ENCODE results near the gene AK5.

AK5 gene, protein sequence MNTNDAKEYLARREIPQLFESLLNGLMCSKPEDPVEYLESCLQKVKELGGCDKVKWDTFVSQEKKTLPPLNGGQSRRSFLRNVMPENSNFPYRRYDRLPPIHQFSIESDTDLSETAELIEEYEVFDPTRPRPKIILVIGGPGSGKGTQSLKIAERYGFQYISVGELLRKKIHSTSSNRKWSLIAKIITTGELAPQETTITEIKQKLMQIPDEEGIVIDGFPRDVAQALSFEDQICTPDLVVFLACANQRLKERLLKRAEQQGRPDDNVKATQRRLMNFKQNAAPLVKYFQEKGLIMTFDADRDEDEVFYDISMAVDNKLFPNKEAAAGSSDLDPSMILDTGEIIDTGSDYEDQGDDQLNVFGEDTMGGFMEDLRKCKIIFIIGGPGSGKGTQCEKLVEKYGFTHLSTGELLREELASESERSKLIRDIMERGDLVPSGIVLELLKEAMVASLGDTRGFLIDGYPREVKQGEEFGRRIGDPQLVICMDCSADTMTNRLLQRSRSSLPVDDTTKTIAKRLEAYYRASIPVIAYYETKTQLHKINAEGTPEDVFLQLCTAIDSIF

DNA sequence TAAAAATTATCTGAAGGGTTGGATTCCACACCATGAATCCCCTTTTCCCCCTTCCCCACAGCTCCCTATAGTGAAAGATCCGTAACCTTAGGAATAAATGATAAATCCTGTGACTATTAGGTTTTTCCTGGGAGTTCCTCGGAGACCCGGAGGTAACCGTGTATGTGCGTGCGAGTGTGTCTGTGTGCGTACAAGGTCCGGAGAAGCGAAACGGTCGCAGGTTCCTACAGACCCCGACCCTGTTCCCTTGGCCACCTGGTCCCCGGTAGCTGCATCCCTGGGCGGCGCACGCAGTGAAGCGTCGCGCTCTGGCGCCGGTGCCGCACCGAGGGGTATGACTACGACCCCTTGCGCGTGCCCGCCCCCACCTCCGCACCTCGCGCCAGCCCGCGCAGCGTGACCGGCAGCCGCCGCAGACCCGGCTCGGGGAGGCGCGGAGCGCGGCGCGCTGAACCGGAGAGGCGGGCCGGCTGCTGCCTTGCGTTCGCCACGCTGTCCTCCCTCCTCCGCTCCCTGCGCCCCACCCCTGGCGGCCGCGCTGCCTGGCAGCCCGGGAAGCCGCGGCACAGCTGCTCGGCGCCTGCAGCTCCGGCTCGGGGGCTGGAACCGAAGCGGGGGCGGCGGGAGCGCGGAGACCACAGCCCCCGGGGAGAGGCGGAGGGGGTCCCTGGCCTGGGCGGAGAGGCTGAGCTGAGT, at the start of gene AK5:
Gene AK5, plus strand, starts transcription at position 529 of the 696 bp plus-strand sequence. CDS start 295 bp downstream, outside the sequence.
- DNase-seq: peak; percentile 12 to 46

DNA sequence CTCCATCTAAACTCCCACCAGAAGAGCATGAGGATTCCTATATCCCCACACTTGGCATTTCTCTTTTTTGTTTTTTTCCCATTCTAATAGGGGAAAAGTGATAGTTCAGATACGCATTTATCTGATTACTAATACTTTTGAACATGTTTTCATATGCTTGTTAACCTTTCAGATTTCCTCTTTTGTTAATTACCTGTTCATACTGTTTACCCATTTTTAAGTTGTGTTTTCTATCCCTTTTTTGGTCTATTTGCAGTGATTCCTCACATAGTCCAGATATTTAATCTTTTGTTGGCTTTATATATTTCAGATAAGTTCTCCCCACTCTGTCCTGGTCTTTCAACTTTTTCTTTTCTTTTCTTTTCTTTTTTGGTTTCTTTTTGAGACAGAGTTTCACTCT, 49.0 kb upstream of the AK5 start:
- DNase-seq: no peak

DNA sequence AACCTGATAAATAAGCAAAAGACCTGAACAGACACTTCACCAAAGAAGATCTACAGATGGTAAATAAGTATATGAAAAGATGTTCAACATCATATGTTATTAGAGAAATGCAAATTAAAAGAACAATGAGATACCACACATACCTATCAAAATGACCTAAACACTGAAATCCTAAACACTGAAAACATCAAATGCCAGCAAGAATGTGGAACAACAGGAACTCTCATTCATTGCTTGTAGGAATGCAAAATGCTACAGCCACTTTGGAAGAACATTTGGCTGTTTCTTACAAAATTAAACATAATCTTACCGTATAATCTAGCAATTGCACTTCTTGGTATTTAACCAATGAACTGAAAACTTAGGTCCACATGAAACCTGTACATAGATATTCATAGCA, 47.7 kb upstream of the AK5 start:
- no peak for DNase-seq

DNA sequence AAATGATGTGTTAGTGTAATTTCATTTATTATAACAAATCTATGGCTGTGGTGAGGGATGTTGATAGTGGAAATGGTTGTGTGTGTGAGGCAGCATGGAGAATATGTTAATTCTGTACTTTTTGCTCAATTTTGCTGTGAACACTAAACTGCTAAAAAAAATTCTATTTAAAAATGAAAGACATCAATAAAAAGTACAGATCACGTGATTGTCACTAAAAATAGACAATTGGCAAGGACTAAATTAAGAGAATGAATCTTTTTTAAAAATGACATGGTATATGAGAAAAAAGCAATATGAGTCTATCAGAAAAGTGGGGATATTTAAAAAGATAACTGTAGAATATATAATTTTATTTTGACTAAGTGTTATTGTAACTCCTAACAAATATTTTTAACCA, 46.9 kb upstream of the AK5 start:
- no peak for DNase-seq

DNA sequence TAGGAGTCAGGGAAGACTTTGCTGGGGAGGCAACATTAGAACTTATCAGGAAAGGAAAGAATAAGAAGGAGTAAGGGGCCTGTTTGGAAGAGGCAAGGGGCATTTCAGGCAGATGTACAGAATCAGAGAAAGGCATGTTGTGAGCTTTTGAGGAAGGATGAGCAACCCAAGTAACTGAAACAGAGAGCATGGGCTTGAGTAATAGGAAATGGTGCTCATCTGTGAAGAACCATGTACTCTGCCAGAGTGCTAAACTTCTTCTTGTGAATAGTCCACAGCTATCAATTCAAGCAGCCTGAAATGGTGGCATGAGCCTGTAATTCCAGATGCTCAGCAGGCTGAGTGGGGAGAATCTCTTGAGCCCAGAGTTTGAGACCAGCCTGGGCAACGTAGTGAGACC, 43.4 kb upstream of the AK5 start:
- DNase-seq: no peak

DNA sequence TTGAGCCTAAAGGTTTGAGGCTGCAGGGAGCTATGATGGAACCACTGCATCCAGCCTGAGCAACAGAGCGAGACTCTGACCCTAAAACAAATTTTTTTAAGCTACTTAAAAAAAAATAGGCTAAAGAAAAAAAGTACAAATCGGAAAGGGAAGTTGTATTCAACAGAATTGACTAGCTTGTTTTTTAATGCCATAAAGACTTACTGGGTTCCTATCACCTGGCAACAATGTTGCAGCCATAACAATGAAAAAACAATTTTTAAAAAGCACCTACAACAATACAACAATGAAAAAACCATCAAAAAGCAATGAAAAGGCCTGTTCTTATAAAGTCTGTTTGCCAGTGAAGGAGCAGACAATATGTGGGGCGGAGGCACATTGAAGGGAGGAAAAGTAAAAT, 42.5 kb upstream of the AK5 start:
- DNase-seq: no peak

DNA sequence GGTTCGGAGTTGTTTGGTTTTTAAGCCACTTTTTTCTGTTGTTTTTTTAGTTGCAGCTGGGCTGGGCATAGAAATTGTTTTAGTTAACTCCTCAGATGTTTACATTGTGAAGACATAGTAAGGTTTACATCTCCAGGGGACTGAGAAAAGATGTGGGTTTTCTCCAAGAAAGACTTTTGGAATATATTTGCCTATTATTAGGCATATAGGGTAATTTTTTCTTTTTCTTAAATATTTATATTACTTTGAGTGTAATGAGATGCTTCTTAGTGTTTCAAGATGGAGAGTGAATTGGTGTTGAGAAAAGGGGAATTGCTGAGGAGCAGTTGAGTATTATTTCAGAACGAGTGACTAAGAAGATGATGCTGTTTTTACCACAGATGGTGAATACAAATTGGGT, 36.0 kb upstream of the AK5 start:
- DNase-seq: no peak

DNA sequence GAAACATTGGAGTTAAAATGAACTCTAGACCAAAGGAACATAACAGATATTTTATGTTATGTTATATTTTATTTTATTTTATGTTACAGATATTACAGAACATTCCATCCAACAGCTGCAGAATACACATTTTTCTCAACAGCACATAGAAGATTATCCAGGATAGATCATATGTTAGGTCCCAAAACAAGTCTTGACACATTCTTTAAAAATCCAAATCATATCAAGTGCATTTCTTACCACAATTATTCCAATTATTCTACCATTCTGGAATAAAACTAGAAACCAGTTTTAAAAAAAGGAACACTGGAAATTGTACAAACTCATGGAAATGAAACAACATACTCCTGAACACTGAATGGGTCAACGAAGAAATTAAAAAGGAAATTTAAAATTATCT, 31.7 kb upstream of the AK5 start:
- DNase-seq: no peak

DNA sequence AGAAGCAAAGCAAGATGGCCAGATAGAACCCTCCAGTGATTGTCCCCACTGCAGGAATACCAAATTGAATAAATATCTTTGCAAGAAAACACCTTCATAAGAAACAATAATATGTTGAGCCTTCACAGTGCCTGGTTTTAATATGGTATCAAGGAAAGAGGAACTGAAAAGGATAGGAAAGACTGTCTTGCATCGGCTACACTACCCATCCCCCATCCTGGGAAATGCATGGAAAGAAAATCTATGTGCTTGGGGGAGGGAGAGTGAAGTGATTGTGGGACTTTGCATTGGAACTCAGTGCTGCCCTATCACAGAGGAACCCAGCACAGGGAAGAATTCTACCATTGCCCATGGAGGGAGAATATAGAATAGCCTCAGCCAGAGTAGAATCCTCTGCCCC, 28.6 kb upstream of the AK5 start:
- no peak for DNase-seq

DNA sequence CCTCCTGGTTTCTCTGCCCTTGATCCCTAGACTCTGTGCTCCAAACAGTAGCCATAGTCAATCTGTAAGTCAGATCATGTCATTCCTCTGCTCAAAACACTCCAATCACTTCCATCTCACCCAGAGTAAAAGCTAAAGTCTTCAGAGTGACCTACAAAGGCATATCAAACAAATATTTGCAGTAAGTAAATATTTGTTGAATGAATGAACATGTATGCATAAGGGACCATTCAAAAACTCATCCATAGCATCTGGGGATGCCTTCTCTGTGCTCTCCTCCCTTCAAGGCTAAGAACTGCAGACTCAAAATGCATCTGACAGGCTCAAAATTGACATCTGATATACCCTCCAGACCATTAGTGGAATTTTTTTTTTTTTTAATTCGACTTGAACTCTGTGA, 18.1 kb upstream of the AK5 start:
- DNase-seq: no peak

DNA sequence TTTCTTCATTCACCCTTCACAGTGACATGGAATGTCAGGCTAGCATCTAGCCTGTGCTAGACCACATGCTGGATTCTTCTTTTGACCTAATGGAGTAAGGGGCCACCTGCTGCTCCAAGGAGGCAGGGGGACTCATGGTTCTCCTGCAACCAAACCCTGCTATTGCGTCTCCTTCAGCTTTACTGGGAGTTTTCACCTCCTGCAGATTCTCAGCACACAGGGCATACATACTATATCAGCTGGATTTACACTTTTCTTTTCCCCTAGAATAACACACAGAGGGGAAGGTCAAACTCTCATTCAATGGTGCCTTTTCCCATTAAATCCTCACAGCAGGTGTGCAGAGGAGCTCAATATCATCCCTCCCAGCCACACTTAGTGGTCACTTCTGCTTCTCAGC, 16.6 kb upstream of the AK5 start:
- DNase-seq: no peak

DNA sequence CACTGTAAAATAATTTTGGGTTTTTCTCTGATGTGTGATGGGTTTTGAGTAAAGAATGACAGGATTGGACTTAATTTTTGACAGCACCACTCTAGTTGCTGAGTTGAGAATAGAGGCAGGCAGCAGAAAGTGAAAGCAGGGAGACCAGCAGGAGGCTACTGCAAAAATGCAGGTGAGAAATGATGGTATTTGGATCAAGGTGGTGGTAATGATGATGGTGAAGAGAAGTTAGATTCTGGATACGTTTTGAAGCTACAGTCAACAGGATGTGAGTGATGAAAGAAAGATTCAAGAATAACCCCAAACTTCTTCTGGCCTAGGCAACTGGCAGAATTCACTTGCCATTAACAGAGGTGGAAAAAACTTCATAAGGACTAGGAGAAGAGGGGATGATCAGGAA, 14.8 kb upstream of the AK5 start:
- DNase-seq: no peak

DNA sequence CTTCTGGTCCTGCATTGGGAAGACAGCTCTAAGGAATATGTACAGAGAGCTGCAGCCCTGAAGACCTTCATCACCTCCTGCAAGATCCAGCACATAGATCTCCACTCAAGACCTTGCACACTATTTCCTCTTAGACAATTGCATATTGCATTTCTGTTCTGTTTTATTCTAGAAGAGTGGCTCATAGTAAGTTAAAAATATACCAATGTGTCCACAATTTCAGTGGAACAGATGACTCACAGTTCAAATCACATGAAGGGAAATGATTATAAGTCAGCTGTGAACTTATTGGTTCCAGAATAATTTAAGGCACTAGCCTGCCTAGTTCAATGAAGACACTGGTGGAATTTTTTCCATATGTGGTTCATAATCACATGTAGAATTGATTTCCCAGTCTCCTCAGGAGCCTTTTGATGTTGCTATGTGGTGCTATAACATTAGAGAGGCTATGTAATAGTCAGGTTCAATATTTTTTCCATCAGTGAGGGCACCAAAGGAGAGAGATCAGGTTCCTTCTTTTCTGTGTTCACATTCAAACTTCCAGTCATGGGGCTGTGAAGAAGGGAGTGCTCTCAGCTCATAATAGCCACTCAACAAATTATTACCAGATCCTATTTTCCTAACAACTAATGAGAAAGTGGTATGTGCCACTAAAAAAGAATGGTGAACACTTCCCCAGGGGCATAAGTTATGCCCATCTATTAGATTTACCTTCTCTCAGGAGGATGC, 9.8 kb upstream of the AK5 start:
- DNase-seq: no peak

DNA sequence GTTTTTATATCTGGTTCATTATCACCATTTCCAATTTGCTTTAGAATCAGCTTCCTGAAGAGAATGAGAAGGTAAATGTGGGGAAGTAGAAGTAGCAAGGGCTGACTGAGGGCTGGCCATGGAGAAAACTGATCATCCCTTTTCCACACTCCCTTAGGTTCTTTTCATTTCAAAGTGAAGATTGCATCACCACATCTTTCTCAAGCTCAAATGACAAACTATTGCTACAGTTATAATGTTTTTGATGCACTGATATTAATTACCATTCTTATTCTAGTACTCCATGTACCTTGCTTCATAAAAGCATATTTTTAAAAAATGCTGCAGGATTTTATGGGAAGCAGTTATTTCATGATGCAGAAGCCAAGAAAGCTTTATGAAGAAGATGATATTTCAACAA, 7.9 kb upstream of the AK5 start:
- DNase-seq: no peak

DNA sequence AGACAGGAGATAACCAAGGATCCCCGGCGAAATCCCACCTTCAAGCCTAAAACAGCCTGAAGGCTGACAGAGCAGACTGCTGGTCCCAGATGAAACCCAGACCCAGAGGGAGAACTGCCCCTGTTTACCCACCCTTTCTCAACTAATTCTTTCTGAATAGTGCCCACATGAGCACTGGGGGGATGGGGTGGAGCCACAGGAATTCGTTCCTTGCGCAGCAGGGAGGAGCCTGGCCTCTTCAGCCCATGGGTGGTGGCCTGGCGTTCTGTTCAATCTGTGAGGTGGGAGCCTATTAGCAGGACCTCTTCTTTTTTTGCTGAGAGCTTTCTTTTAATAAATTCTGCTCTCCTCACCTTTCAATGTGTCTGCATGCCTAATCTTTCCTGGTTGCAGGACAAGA, 6.6 kb upstream of the AK5 start:
- no peak for DNase-seq

DNA sequence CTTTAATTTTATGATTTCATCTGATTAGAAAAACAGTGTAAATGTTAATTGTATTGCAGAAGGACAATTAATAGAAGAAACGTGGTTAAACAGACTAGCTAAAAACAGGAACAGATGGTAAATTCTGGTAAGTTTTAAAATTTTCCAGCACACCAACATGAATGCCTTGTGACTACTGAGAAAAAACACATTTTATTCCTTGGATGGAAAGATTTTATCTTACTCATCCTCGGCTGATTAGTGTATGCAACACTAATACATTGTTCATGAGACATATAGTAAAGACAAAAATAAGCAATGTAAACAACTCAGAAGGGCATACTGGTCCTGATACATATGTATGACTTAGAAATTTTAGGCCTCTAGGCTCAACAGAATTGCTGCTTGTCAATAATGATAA, 4.9 kb upstream of the AK5 start:
- no peak for DNase-seq

DNA sequence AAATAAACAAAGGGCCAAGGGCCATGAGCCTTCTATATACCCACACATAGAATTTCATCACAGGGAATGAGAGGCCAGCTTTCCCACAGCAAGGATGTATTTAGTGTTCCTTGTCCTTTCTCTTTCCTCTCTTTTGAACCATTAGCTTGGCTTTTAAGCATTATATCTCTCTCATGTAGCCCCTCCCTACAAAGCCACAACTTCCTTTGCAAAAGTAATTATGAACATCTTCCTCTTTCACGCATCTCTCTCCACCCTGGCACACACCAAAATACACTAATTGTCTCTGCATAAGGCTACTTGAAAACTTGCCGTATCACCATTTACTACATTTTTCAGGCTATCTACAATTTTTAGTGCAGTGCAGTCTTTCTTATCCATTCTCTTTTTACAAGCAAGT, 1.9 kb upstream of the AK5 start:
- DNase-seq: peak in 1 of 2 donors; percentile 14

DNA sequence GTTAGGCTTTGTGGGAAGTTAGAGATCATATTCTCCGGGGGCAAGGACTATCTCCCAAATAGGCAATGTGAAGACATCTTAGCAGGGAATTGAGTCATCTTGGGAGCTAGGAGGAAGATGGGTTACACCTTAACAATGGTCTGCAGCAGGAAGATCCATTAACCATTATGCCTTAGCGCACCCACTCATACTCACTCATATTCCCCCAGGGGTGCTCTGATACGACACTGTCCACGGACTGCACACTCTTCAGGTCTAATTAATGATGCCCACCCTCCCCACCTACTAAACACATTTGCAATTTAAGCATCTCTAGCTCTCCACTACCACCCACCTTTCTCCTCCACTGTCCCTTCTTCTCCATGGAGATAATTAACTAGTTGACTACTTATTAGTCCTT, 857 bp upstream of the AK5 start:
- no peak for DNase-seq

DNA sequence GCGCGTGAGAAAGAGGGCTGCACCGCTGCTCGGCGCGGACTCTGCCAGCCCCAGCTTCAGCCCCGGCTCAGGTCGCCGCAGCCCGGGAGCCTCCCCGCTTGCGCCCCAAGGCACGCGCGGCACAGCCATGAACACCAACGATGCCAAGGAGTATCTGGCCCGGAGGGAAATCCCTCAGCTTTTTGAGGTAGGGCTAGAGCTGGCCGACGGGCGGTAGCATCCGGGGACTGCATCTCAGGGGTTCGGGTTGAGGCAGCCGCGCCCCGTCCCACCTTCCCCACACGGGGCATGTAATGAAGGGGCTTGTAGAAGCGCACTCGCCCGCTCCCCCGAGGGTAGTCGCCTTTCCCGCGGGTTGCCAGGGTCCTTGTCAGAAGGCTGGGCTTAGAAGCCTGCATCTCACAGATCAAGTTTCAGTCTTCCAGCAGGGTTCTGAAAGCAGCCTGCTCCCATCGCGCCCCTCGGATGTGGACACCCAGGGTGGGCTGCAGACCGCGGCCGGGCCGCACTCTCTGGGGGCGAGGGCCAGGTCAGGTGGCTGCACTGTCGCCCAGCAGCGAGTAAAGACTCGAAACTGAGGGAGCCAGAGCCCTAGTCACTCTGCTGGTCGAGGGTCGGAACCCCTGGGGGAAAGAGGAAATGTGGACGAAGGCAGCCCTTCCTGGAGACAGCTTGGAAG, 507 bp downstream of the AK5 start:
- peak; percentile 12 to 44 for DNase-seq

DNA sequence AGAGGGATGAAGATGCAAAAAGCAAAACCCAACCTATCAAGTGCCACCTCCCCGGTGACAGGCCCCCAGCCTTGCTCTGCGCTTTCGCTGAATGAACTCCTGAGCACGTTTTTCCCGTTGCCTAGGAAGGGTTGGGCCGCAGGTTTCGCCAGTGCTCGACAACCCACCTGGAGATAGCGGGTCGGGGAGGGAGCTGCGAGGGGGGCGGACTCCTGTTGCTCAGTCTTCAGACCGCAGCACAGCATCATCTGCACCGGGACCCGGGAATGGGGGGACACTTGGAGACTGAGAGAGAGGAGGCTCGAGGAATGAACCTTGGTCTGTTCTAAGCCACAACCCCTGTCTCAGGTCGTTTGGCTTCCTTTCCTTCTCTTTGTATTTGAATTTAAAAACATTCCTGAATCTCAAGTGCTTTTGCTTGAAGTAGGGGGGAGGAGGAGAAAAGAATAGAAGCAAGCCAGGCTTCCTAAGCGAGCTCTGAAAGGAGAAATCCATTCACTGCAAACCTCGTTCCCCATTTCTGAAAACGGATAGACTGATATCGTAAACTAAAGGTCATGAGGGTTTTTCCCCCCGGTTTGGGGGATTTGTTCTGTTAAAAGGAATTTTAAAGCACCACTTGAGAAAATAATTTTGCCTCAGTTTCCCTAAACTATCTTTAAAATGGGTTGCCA, 1.2 kb downstream of the AK5 start:
- DNase-seq: peak in 1 of 2 donors; percentile 7

DNA sequence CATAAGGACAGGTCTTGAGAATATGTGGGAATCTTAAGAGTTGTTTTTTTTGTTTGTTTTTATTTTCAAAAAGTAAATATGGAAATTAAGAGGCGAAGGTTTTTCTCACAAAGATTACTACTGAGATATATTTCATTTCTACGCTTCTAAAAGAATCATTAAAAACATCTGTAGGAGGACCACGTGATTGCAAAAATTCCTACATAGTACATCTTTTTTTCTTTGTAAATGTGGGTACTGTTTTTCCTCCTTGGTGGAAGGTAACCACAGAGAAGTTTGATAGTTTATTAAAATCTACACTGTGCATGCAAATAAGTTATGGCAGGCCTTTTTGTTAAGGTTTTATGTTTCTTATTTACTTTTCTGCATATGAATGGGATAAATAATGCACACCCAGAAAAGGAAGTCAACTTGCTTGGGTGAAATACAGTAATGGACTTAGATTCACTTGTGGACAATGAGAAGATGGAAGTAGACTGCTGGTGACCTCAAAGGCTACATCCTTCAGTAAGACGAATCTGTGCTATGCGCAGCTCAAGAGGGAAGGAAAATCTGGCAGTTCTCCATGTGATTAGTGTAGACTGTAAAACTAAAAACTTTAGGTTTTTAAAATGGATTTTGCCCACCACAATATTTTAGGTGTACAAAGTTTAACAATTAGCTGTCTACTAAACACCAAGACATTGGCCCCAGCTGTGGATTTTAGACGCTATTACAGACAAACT, 2.0 kb downstream of the AK5 start:
- DNase-seq: no peak

DNA sequence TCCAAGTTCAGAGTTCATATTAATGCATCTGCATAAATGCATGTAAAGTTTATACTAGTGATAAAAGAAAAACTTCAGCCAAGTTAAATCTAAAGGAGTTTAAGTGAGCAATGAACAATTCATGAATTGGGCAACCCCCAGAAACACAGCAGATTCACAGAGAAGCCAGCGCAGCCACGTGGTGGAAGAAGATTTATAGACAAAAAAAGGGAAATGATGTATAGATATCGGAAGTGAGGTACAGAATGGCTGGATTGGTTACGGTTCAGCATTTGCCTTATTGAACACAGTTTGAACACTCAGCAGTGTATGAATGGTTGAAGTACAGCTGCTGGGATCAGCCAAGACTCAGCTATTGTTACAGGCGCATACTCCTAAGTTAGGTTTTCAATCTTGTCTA, 5.7 kb downstream of the AK5 start:
- DNase-seq: no peak
